Measurements from ENCODE around the gene DLGAP1.

DLGAP1 gene

GRCh38 chr18:4385876-4386275, 69.2 kb downstream of the DLGAP1 start:
- no peaks in the 10 kb centered on the region for H3K9me3 ChIP-seq
- H3K27me3 ChIP-seq: no peaks in the 10 kb centered on the region
- H3K36me3 ChIP-seq: no peaks in the 10 kb centered on the region
- no peak for TF ChIP-seq CTCF (IDR thresholded peaks at IDR 0.05)
- no peak overlapping the region for H3K4me3 ChIP-seq (ENCODE audit: low read depth in 1 of 2, low read length in 1 of 2)
- H3K4me1 ChIP-seq (ENCODE audit: control insufficient read depth in 1 of 2, insufficient read depth in 1 of 2, low read depth in 1 of 2, low read length in 1 of 2): no peaks in the 10 kb centered on the region
- no peak overlapping the region for H3K27ac ChIP-seq

GRCh38 chr18:4384932-4385331, 70.2 kb downstream of the DLGAP1 start:
- H3K36me3 ChIP-seq: no peaks in the 10 kb centered on the region
- no peak overlapping the region for H3K27ac ChIP-seq
- no peaks in the 10 kb centered on the region for H3K9me3 ChIP-seq
- H3K27me3 ChIP-seq: no peaks in the 10 kb centered on the region
- H3K4me1 ChIP-seq (ENCODE audit: control insufficient read depth in 1 of 2, insufficient read depth in 1 of 2, low read depth in 1 of 2, low read length in 1 of 2): no peaks in the 10 kb centered on the region
- H3K4me3 ChIP-seq (ENCODE audit: low read depth in 1 of 2, low read length in 1 of 2): no peak overlapping the region
- TF ChIP-seq CTCF (IDR thresholded peaks at IDR 0.05): no peak

GRCh38 chr18:4374564-4374963, 80.5 kb downstream of the DLGAP1 start:
- Histone ChIP-seq H3K4me1 (ENCODE audit: control insufficient read depth in 1 of 2, insufficient read depth in 1 of 2, low read depth in 1 of 2, low read length in 1 of 2) (no peaks in the 10 kb centered on the region), H3K36me3 (no peaks in the 10 kb centered on the region), H3K27ac (no peak overlapping the region), H3K27me3 (no peaks in the 10 kb centered on the region), H3K4me3 (ENCODE audit: low read depth in 1 of 2, low read length in 1 of 2) (no peak overlapping the region), H3K9me3 (no peaks in the 10 kb centered on the region)
- no peak for TF ChIP-seq CTCF (IDR thresholded peaks at IDR 0.05)

GRCh38 chr18:4369705-4370104, 85.4 kb downstream of the DLGAP1 start:
- no peak overlapping the region for H3K4me3 ChIP-seq (ENCODE audit: low read depth in 1 of 2, low read length in 1 of 2)
- no peak for TF ChIP-seq CTCF (IDR thresholded peaks at IDR 0.05)
- no peaks in the 10 kb centered on the region for H3K9me3 ChIP-seq

GRCh38 chr18:4360221-4360715, 94.8 kb downstream of the DLGAP1 start:
- no peak overlapping the region for H3K27ac ChIP-seq
- no peak for TF ChIP-seq CTCF (IDR thresholded peaks at IDR 0.05)
- H3K4me1 ChIP-seq (ENCODE audit: control insufficient read depth in 1 of 2, insufficient read depth in 1 of 2, low read depth in 1 of 2, low read length in 1 of 2): no peaks in the 10 kb centered on the region
- H3K4me3 ChIP-seq (ENCODE audit: low read depth in 1 of 2, low read length in 1 of 2): no peak overlapping the region
- H3K36me3 ChIP-seq: no peaks in the 10 kb centered on the region
- no peaks in the 10 kb centered on the region for H3K27me3 ChIP-seq
- H3K9me3 ChIP-seq: no peaks in the 10 kb centered on the region

More at GRCh38 chr18:4369705-4370104, 85.4 kb downstream of the DLGAP1 start:
- Histone ChIP-seq H3K4me1 (ENCODE audit: control insufficient read depth in 1 of 2, insufficient read depth in 1 of 2, low read depth in 1 of 2, low read length in 1 of 2) (no peaks in the 10 kb centered on the region), H3K36me3 (no peaks in the 10 kb centered on the region), H3K27me3 (no peaks in the 10 kb centered on the region), H3K27ac (no peak overlapping the region)

GRCh38 chr18:4358618-4359017, 96.5 kb downstream of the DLGAP1 start:
- Histone ChIP-seq H3K4me3 (ENCODE audit: low read depth in 1 of 2, low read length in 1 of 2) (no peak overlapping the region), H3K27ac (no peak overlapping the region), H3K4me1 (ENCODE audit: control insufficient read depth in 1 of 2, insufficient read depth in 1 of 2, low read depth in 1 of 2, low read length in 1 of 2) (no peaks in the 10 kb centered on the region), H3K9me3 (no peaks in the 10 kb centered on the region), H3K27me3 (no peaks in the 10 kb centered on the region), H3K36me3 (no peaks in the 10 kb centered on the region)
- no peak for TF ChIP-seq CTCF (IDR thresholded peaks at IDR 0.05)

Data from neutrophil (primary cell).